Activated naive CD4-positive, alpha-beta T cell treated with anti-CD3 and anti-CD28 coated beads for 36 hours (primary cell): Measurements from ENCODE around the gene TP53I11. TPM values are rescaled to one million over a fixed set of nuclear protein-coding genes. Genes with fewer than 3 reads are reported as not detected.

Experiments
- CTCF ChIA-PET: fragments of 350-600 bp; sonication (Branson Sonifier 250); formaldehyde crosslinking; loops from one replicate; lab custom pipeline; 2021; ENCODE audit warnings: antibody characterized with exemption; lab: Charles Lee
- DNase-seq: peaks from one replicate; pipeline ENCODE4 v3.0.0-alpha.2; 2020
- H3K27ac Mint-ChIP-seq: one replicate; pipeline ENCODE4 v1.8.0; 2021; ENCODE audit warnings: mild to moderate bottlenecking, mixed read lengths
- H3K27me3 Mint-ChIP-seq: one replicate; pipeline ENCODE4 v1.8.0; 2021; ENCODE audit warnings: low read depth, mixed read lengths
- H3K36me3 Mint-ChIP-seq: one replicate; pipeline ENCODE4 v1.8.0; 2021; ENCODE audit warnings: low read depth, mixed read lengths
- H3K4me1 Mint-ChIP-seq: one replicate; pipeline ENCODE4 v1.8.0; 2021; ENCODE audit warnings: low read depth, mixed read lengths
- H3K4me3 Mint-ChIP-seq: one replicate; pipeline ENCODE4 v1.8.0; 2021; ENCODE audit warnings: mild to moderate bottlenecking, moderate library complexity, mixed read lengths
- H3K9me3 Mint-ChIP-seq: one replicate; pipeline ENCODE4 v1.8.0; 2021; ENCODE audit warnings: mixed read lengths
- intact Hi-C: fragments of 100-400 bp; cut with micrococcal nuclease; formaldehyde crosslinking; loops from one replicate; pipeline ENCODE4 v1.15.1; 2023
- total RNA-seq, 2 experiments: library from RNA; stranded (reverse); gene quantifications; one replicate each; pipeline ENCODE4 v1.2.3, GENCODE V29; 2021

The TP53I11 gene
- total RNA-seq, 2 experiments from 2014 or later: 10.3 to 14.0 TPM

- Mint-ChIP-seq H3K27ac (no peak overlapping the region), H3K27me3 (no peaks in the 10 kb centered on the region)
- intact Hi-C loops: loop anchor here (10.0 kb wide), 1 partner anchor 403 kb away; no protein-coding TSS in a partner anchor
These were observed 19.2 kb downstream of the TP53I11 start for GRCh38 chr11:44931466-44931865.

GRCh38 chr11:44930588-44931302 is 19.9 kb downstream of the TP53I11 start:
- CTCF ChIA-PET: interaction anchor here (0.9 to 17.1 kb wide), 5 partner anchors 10 to 401 kb away, joined by 3 to 741 read pairs (median 4); no protein-coding TSS in a partner anchor
- intact Hi-C loops: loop anchor here (10.0 kb wide), 1 partner anchor 404 kb away; no protein-coding TSS in a partner anchor
- Mint-ChIP-seq H3K27ac (no peak overlapping the region), H3K4me3 (no peak overlapping the region), H3K36me3 (no peaks in the 10 kb centered on the region), H3K27me3 (no peaks in the 10 kb centered on the region), H3K4me1 (no peaks in the 10 kb centered on the region), H3K9me3 (no peaks in the 10 kb centered on the region)
- DNase-seq: no peak

More at GRCh38 chr11:44931466-44931865, 19.2 kb downstream of the TP53I11 start:
- H3K36me3 Mint-ChIP-seq: no peaks in the 10 kb centered on the region
- no peaks in the 10 kb centered on the region for H3K9me3 Mint-ChIP-seq
- H3K4me1 Mint-ChIP-seq: no peaks in the 10 kb centered on the region
- DNase-seq: no peak
- CTCF ChIA-PET: interaction anchor here (0.9 to 17.1 kb wide), 4 partner anchors 9 to 400 kb away, joined by 3 to 741 read pairs (median 5); no protein-coding TSS in a partner anchor
- no peak overlapping the region for H3K4me3 Mint-ChIP-seq

DNA sequence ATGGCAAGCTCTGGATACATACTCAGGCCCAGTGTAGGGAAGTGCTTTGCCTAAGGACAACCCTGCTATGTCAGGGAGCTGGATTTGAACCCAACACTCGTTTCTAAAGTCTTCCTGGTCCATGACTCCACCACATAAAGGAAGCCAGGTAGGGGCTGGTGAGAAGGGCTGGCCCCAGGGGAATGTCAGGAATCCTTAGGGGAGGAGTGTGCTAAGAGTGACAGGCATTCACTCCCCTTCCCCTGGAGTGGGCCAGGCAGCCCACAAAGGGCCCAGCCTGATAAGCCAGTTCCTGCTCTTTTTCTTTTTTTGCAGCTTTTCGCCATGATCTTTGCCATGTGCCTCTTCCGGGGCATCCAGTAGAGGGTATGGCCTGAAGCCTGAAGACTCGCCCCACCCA is 21.9 kb downstream of the TP53I11 start:
- CTCF ChIA-PET: interaction anchor here (0.6 to 17.1 kb wide), 13 partner anchors 8 to 357 kb away, joined by 3 to 741 read pairs (median 7); partner anchors contain the start of gene TP53I11
- Mint-ChIP-seq H3K27me3 (no peaks in the 10 kb centered on the region), H3K9me3 (no peaks in the 10 kb centered on the region), H3K36me3 (no peaks in the 10 kb centered on the region), H3K27ac (no peak overlapping the region), H3K4me3 (no peak overlapping the region), H3K4me1 (no peaks in the 10 kb centered on the region)
- intact Hi-C loops: no loop called here
- no peak for DNase-seq

- CTCF ChIA-PET: interaction anchor here (0.7 to 17.1 kb wide), 21 partner anchors 8 to 405 kb away, joined by 3 to 741 read pairs (median 4); no protein-coding TSS in a partner anchor
- no peaks in the 10 kb centered on the region for H3K9me3 Mint-ChIP-seq
- H3K27me3 Mint-ChIP-seq: no peaks in the 10 kb centered on the region
- DNase-seq: no peak
- intact Hi-C loops: no loop called here
- no peaks in the 10 kb centered on the region for H3K36me3 Mint-ChIP-seq
- no peaks in the 10 kb centered on the region for H3K4me1 Mint-ChIP-seq
- H3K4me3 Mint-ChIP-seq: no peak overlapping the region
- no peak overlapping the region for H3K27ac Mint-ChIP-seq
These were observed 22.5 kb downstream of the TP53I11 start for GRCh38 chr11:44928144-44928543.

DNA sequence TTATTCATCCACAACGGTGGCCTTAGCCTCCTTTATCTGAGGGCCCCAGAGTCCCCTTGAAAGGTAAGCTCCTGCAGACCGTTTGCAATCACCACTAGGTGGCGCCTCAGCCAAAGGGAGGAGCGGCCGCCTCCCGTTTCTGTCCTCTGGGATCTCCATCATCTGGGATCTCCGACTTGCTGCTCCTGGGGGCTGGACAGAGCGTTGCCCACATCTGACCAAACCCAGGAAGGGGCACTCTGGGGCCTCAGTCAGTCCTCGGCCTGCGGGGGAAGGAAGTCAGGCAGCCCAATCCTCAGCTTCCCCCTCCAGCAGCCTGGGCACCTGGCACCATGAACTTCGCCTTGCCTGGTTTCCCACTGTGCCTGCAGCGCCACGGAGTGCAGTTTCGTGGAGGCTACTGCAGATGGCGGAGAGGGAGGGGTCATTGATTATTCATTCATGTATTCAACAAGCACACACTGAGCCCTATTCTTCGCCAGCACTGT is 23.5 kb downstream of the TP53I11 start:
- DNase-seq: peak; percentile 69
- CTCF ChIA-PET: interaction anchor here (0.6 to 17.1 kb wide), 33 partner anchors 9 to 909 kb away, joined by 3 to 741 read pairs (median 3); no protein-coding TSS in a partner anchor
- Mint-ChIP-seq H3K36me3 (no peaks in the 10 kb centered on the region), H3K27ac (no peak overlapping the region), H3K9me3 (no peaks in the 10 kb centered on the region), H3K4me1 (no peaks in the 10 kb centered on the region), H3K4me3 (no peak overlapping the region), H3K27me3 (no peaks in the 10 kb centered on the region)
- intact Hi-C loops: loop anchor here (1.0 kb wide), 2 partner anchors 176 to 366 kb away; no protein-coding TSS in a partner anchor

GRCh38 chr11:44926036-44926435 is 24.6 kb downstream of the TP53I11 start:
- Mint-ChIP-seq H3K36me3 (no peaks in the 10 kb centered on the region), H3K27ac (no peak overlapping the region), H3K4me3 (no peak overlapping the region), H3K27me3 (no peaks in the 10 kb centered on the region), H3K4me1 (no peaks in the 10 kb centered on the region), H3K9me3 (no peaks in the 10 kb centered on the region)
- no peak for DNase-seq
- CTCF ChIA-PET: interaction anchor here (0.6 to 17.1 kb wide), 11 partner anchors 9 to 1729 kb away, joined by 3 to 741 read pairs (median 4); no protein-coding TSS in a partner anchor
- intact Hi-C loops: no loop called here

DNA sequence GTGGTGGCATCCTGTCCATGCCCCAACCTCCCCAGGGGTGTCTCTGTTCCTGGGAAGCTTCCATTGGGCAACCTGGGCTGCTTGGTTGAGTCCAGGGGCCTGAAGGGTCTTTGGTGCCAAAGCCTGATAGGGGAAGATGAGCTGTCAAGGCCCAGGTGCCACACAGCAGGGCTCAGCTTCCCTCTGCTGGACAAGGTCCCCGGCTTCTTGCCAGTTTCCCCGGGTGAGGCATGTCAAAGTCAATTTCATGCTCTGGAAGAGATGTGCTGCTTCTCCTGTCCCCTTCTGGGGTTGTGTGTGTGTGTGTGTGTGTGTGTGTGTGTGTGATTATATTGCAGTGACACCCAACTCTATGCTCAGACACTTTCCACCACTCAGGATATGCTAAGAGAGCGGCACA is 26.9 kb downstream of the TP53I11 start:
- CTCF ChIA-PET: interaction anchor here (0.5 to 0.7 kb wide), 2 partner anchors 182 to 195 kb away, joined by 3 to 5 read pairs; no protein-coding TSS in a partner anchor
- no peaks in the 10 kb centered on the region for H3K4me1 Mint-ChIP-seq
- no peaks in the 10 kb centered on the region for H3K9me3 Mint-ChIP-seq
- no peaks in the 10 kb centered on the region for H3K27me3 Mint-ChIP-seq
- no peak overlapping the region for H3K27ac Mint-ChIP-seq
- intact Hi-C loops: no loop called here
- no peaks in the 10 kb centered on the region for H3K36me3 Mint-ChIP-seq
- no peak for DNase-seq
- no peak overlapping the region for H3K4me3 Mint-ChIP-seq

DNA sequence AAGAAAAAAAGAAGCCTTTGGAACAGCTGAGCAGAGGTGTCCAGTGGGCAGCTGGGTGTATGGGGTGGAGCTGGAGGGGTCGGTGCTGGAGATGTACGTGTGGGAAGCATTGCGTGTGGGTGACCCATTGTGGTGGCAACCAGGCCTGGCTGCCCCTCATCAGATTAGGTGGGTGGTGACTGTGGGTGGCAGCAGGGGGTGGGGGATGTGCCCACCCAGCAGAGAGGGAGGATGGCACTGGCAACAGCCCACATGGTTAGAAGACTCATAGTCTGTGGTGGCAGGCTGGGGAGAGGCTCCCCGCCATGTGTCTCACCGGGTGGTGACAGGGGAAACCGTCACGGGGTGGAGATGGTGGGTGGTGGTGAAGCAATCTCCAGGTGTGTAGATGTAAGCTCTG is 27.6 kb downstream of the TP53I11 start:
- CTCF ChIA-PET: interaction anchor here (1.1 to 2.2 kb wide), 2 partner anchors 12 to 181 kb away, joined by 5 to 16 read pairs; no protein-coding TSS in a partner anchor
- H3K4me1 Mint-ChIP-seq: no peaks in the 10 kb centered on the region
- intact Hi-C loops: no loop called here
- H3K9me3 Mint-ChIP-seq: no peaks in the 10 kb centered on the region
- DNase-seq: no peak
- no peaks in the 10 kb centered on the region for H3K36me3 Mint-ChIP-seq
- no peak overlapping the region for H3K27ac Mint-ChIP-seq
- no peak overlapping the region for H3K4me3 Mint-ChIP-seq
- no peaks in the 10 kb centered on the region for H3K27me3 Mint-ChIP-seq

DNA sequence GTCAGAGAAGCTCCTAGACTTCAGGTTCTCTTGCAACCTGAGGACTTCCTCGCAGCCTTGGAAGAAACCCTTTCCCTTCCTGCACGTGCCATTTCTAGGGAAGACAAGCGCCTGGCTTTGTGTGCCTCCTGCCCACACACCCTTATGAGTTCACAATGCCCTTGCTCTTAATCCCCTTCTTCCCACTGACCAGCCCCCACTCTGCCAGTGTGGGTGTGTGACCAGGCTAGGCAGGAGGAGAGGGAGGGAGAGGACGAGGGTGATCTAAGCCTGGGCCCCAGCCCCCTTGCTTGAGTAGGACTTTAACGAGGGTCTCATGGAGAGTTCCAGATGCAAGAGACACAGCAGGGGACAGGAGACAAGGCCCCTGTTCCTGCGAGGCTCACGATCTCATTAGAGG is 30.2 kb downstream of the TP53I11 start:
- DNase-seq: no peak
- intact Hi-C loops: no loop called here
- H3K27me3 Mint-ChIP-seq: no peaks in the 10 kb centered on the region
- no peaks in the 10 kb centered on the region for H3K36me3 Mint-ChIP-seq
- CTCF ChIA-PET: interaction anchor here (0.6 to 1.0 kb wide), 2 partner anchors 185 to 827 kb away, joined by 3 read pairs; no protein-coding TSS in a partner anchor
- no peaks in the 10 kb centered on the region for H3K9me3 Mint-ChIP-seq
- no peak overlapping the region for H3K4me3 Mint-ChIP-seq
- no peak overlapping the region for H3K27ac Mint-ChIP-seq
- no peaks in the 10 kb centered on the region for H3K4me1 Mint-ChIP-seq

GRCh38 chr11:44917741-44918140 is 32.9 kb downstream of the TP53I11 start:
- Mint-ChIP-seq H3K4me3 (no peak overlapping the region), H3K4me1 (no peaks in the 10 kb centered on the region), H3K27me3 (no peaks in the 10 kb centered on the region), H3K36me3 (no peaks in the 10 kb centered on the region), H3K27ac (no peak overlapping the region), H3K9me3 (no peaks in the 10 kb centered on the region)
- no peak for DNase-seq
- intact Hi-C loops: no loop called here
- CTCF ChIA-PET: no interaction called here

- CTCF ChIA-PET: interaction anchor here (0.7 kb wide), 1 partner anchor 9 kb away, joined by 3 read pairs; no protein-coding TSS in a partner anchor
- intact Hi-C loops: no loop called here
- Mint-ChIP-seq H3K27me3 (no peaks in the 10 kb centered on the region), H3K27ac (no peak overlapping the region), H3K36me3 (no peaks in the 10 kb centered on the region), H3K4me3 (no peak overlapping the region), H3K4me1 (no peaks in the 10 kb centered on the region), H3K9me3 (no peaks in the 10 kb centered on the region)
- no peak for DNase-seq
These were observed 33.8 kb downstream of the TP53I11 start for GRCh38 chr11:44916801-44917385.

- CTCF ChIA-PET: interaction anchor here (0.7 to 1.1 kb wide), 2 partner anchors 10 to 11 kb away, joined by 3 to 7 read pairs; no protein-coding TSS in a partner anchor
- intact Hi-C loops: no loop called here
- Mint-ChIP-seq H3K27me3 (no peaks in the 10 kb centered on the region), H3K9me3 (no peaks in the 10 kb centered on the region), H3K27ac (no peak overlapping the region), H3K36me3 (no peaks in the 10 kb centered on the region), H3K4me3 (no peak overlapping the region), H3K4me1 (no peaks in the 10 kb centered on the region)
- no peak for DNase-seq
These were observed 34.4 kb downstream of the TP53I11 start for GRCh38 chr11:44916331-44916730.
